Measurements from ENCODE around the gene FILIP1.

GRCh38 chr6:75414445-75415021 lies 79.1 kb downstream of the FILIP1 start:
- TF ChIP-seq CTCF (IDR thresholded peaks at IDR 0.05; ENCODE audit: low read depth, low read length): no peak
- TF ChIP-seq POLR2A (IDR thresholded peaks at IDR 0.05; ENCODE audit: extremely low read depth, insufficient read length): no peak
- no peak for TF ChIP-seq MAX (IDR thresholded peaks at IDR 0.05; ENCODE audit: low read depth, low read length)
